Hematopoietic multipotent progenitor cell (in vitro differentiated cells): Measurements from ENCODE around the gene GATA3. TPM values are rescaled to one million over a fixed set of nuclear protein-coding genes. Genes with fewer than 3 reads are reported as not detected.
A peak's percentile ranks its signal among the peaks of the same experiment; 100 is the strongest.

ENCODE experiments used
- DNase-seq, 3 donors: peaks; one replicate each; pipeline ENCODE4 v3.0.0-alpha.2; 2011 to 2015; ENCODE audit warnings: low read depth in 2 of 3, low spot score in 2 of 3
- total RNA-seq: library from RNA; depleted of rRNA; stranded (reverse); fragments of >200 nt; gene quantifications from one replicate; pipeline ENCODE4 v1.2.3, GENCODE V29; 2012

GATA3 gene
- total RNA-seq, 1 donor, result 2.2 TPM

GRCh38 chr10:8050556-8051108 is 3.9 kb upstream of the GATA3 start:
- DNase-seq, result peak in 1 of 3 donors; percentile 26

GRCh38 chr10:8051109-8051821 is 3.2 kb upstream of the GATA3 start:
- peak in 1 of 3 donors; percentile 15 for DNase-seq

- DNase-seq, result no peak
Measured at GRCh38 chr10:8051851-8052257, 2.6 kb upstream of the GATA3 start.

GRCh38 chr10:8052341-8052955 is 2.0 kb upstream of the GATA3 start:
- DNase-seq, result peak in 2 of 3 donors; percentile 53 to 75

- peak in 1 of 3 donors; percentile 10 for DNase-seq
Measured at GRCh38 chr10:8052956-8053445, 1.5 kb upstream of the GATA3 start.

GRCh38 chr10:8053446-8054243 is 843 bp upstream of the GATA3 start:
- peak; percentile 83 to 89 (median 87) for DNase-seq

- peak in 1 of 3 donors; percentile 13 for DNase-seq
Measured at GRCh38 chr10:8054244-8054493, 319 bp upstream of the GATA3 start.

GRCh38 chr10:8055420-8056349 is 1.2 kb downstream of the GATA3 start:
- DNase-seq, result peak in 1 of 3 donors; percentile 14

- no peak for DNase-seq
Measured at GRCh38 chr10:8056378-8056777, 1.9 kb downstream of the GATA3 start.

GRCh38 chr10:8056871-8057331 is 2.4 kb downstream of the GATA3 start:
- DNase-seq, result peak in 2 of 3 donors; percentile 46 to 48

- DNase-seq, result no peak
Measured at GRCh38 chr10:8057636-8058273, 3.3 kb downstream of the GATA3 start.

- DNase-seq, result no peak
Measured at GRCh38 chr10:8058274-8059111, 4.0 kb downstream of the GATA3 start.

- DNase-seq, result no peak
Measured at GRCh38 chr10:8059191-8059936, 4.9 kb downstream of the GATA3 start.

GRCh38 chr10:8060010-8060703 is 5.7 kb downstream of the GATA3 start:
- DNase-seq, result peak in 2 of 3 donors; percentile 59 to 61

- DNase-seq, result no peak
Measured at GRCh38 chr10:8060704-8061121, 6.2 kb downstream of the GATA3 start.

- peak in 1 of 3 donors; percentile 13 for DNase-seq
Measured at GRCh38 chr10:8061274-8062211, 7.1 kb downstream of the GATA3 start.
